K562 (cell line): ENCODE measurements around the gene FCRLA. TPM values are rescaled to one million over a fixed set of nuclear protein-coding genes. Genes with fewer than 3 reads are reported as not detected.

Source experiments
- ADNP ChIP-seq: fragments of 200-800 bp; sonication (Bioruptor generic); IDR thresholded peaks from 2 replicates; pipeline ENCODE4 v1.6.1; 2016; ENCODE audit warnings: missing genetic modification characterization, missing compliant biosample characterization
- ARNT ChIP-seq, 2 experiments: fragments of 450-650 bp; IDR thresholded peaks; 2 replicates each; pipeline ENCODE4 v1.6.1; 2016; ENCODE audit warnings: mild to moderate bottlenecking in 1 of 2
- BRCA1 ChIP-seq, 2 experiments: fragments of 450-650 bp in 1 of 2; sonication (generic) in 1 of 2; formaldehyde crosslinking in 1 of 2; IDR thresholded peaks; 2 replicates each; pipeline versions ENCODE4 v1.5.0 to v1.6.1; 2017 to 2020; ENCODE audit warnings: mild to moderate bottlenecking in 1 of 2, missing genetic modification reagents in 1 of 2
- CHD1 ChIP-seq: fragments of 200-600 bp; sonication (generic); IDR thresholded peaks from one replicate; pipeline ENCODE4 v1.6.1; 2012; ENCODE audit warnings: mild to moderate bottlenecking, moderate library complexity, low read length, inconsistent platforms
- DACH1 ChIP-seq: fragments of 450-650 bp; IDR thresholded peaks from 2 replicates; pipeline ENCODE4 v1.6.1; 2018; ENCODE audit not compliant: partially characterized antibody
- NR2C1 ChIP-seq, 2 experiments: fragments of 450-650 bp; IDR thresholded peaks; 2 replicates each; pipeline ENCODE4 v1.6.1; 2017; ENCODE audit warnings: mild to moderate bottlenecking in 2 of 2, antibody characterized with exemption in 1 of 2, inconsistent platforms in 1 of 2, missing compliant biosample characterization in 1 of 2, missing genetic modification characterization in 1 of 2
- RBM15 ChIP-seq: fragments of 200-400 bp; formaldehyde crosslinking; IDR thresholded peaks from 2 replicates; pipeline ENCODE4 v1.6.1; 2018; ENCODE audit warnings: mild to moderate bottlenecking, low read length, moderate library complexity; ENCODE audit not compliant: insufficient read depth
- SIN3A ChIP-seq, 2 experiments: fragments of 150-350 bp in 1 of 2; IDR thresholded peaks; 2 replicates each; pipeline ENCODE4 v1.6.1; 2011 to 2016; ENCODE audit warnings: borderline replicate concordance in 2 of 2, low read depth in 2 of 2, low read length in 2 of 2, mild to moderate bottlenecking in 2 of 2, moderate library complexity in 2 of 2; ENCODE audit not compliant: control insufficient read depth in 1 of 2
- SREBF1 ChIP-seq: fragments of 150-350 bp; IDR thresholded peaks from 2 replicates; pipeline ENCODE4 v1.6.1; 2014; ENCODE audit warnings: antibody characterized with exemption, low read depth, low read length, borderline replicate concordance
- SRF ChIP-seq, 2 experiments: fragments of 250-450, 450-650 bp in 1 of 2; sonication (Bioruptor Pico) in 1 of 2; sonication (generic) in 1 of 2; formaldehyde crosslinking; IDR thresholded peaks; 2 replicates each; pipeline versions ENCODE4 v1.5.0 to v1.5.1; 2020 to 2022; ENCODE audit warnings: mild to moderate bottlenecking in 1 of 2, missing genetic modification reagents in 1 of 2
- SUPT5H ChIP-seq: fragments of 450-650 bp; IDR thresholded peaks from 2 replicates; pipeline ENCODE4 v1.6.1; 2016
- TEAD4 ChIP-seq, 2 experiments: sonication (generic) in 1 of 2; formaldehyde crosslinking in 1 of 2; IDR thresholded peaks; 2 replicates each; pipeline versions ENCODE4 v1.6.1 to v1.8.0; 2012 to 2022; ENCODE audit warnings: borderline replicate concordance in 1 of 2, inconsistent platforms in 1 of 2, low read length in 1 of 2, mild to moderate bottlenecking in 1 of 2, missing genetic modification reagents in 1 of 2
- ZBTB8A ChIP-seq: fragments of 450-650 bp; IDR thresholded peaks from 2 replicates; pipeline ENCODE4 v1.6.1; 2018; ENCODE audit warnings: mild to moderate bottlenecking, moderate library complexity; ENCODE audit not compliant: partially characterized antibody
- polyA plus RNA-seq, 8 experiments: library from polyadenylated mRNA; depleted of rRNA in 4 of 8; stranded (reverse) in 5 of 8; unstranded in 3 of 8; fragments of >200 nt; fragmentation: Nextera tagmentation in 2 of 8; fragmentation: Illumina TruSeq in 1 of 8; extraction: Ambion mirVana in 2 of 8; extraction: Trizol in 1 of 8; gene quantifications; 2 replicates each; pipeline versions ENCODE4 v1.2.1 to v1.2.3, GENCODE V29; 2011 to 2014; ENCODE audit warnings: inconsistent platforms in 1 of 8, missing spikeins in 1 of 8
- total RNA-seq, 7 experiments: library from RNA; depleted of rRNA in 6 of 7; stranded (reverse); fragments of >200 nt in 6 of 7; fragmentation: Illumina TruSeq in 2 of 7; extraction: Trizol in 2 of 7; gene quantifications; 2 replicates each; pipeline versions ENCODE4 v1.2.1 to v1.2.3, GENCODE V29; 2011 to 2021; ENCODE audit warnings: low replicate concordance in 1 of 7
- TF ChIP-seq, protein P1 (sequence below): fragments of 450-650 bp; formaldehyde crosslinking; IDR thresholded peaks from 2 replicates; pipeline ENCODE4 v1.4.0; 2020; ENCODE audit warnings: mild to moderate bottlenecking, moderate library complexity
- TF ChIP-seq, protein P2 (sequence below): fragments of 250-450 bp; sonication (Bioruptor Pico); IDR thresholded peaks from 2 replicates; pipeline ENCODE4 v1.8.0; 2021; ENCODE audit warnings: moderate library complexity, mild to moderate bottlenecking, inconsistent platforms
- TF ChIP-seq, protein P3 (sequence below), 2 experiments: fragments of 450-650 bp; IDR thresholded peaks; 2 replicates each; pipeline ENCODE4 v1.6.1; 2016
- TF ChIP-seq, protein P4 (sequence below): fragments of 200-400 bp; formaldehyde crosslinking; IDR thresholded peaks from 2 replicates; pipeline ENCODE4 v1.6.1; 2017; ENCODE audit warnings: mild to moderate bottlenecking, low read depth, low read length, moderate library complexity
- TF ChIP-seq, protein P5 (sequence below): fragments of 250-450 bp; sonication (Bioruptor Pico); IDR thresholded peaks from 2 replicates; pipeline ENCODE4 v1.4.0; 2020

FCRLA gene
- total and polyA plus RNA-seq, 9 of the 15 experiments (the other 6 are each of a cell fraction or from before 2014, with no cell fraction given): 0.09 to 0.84 (median 0.44) TPM

DNA sequence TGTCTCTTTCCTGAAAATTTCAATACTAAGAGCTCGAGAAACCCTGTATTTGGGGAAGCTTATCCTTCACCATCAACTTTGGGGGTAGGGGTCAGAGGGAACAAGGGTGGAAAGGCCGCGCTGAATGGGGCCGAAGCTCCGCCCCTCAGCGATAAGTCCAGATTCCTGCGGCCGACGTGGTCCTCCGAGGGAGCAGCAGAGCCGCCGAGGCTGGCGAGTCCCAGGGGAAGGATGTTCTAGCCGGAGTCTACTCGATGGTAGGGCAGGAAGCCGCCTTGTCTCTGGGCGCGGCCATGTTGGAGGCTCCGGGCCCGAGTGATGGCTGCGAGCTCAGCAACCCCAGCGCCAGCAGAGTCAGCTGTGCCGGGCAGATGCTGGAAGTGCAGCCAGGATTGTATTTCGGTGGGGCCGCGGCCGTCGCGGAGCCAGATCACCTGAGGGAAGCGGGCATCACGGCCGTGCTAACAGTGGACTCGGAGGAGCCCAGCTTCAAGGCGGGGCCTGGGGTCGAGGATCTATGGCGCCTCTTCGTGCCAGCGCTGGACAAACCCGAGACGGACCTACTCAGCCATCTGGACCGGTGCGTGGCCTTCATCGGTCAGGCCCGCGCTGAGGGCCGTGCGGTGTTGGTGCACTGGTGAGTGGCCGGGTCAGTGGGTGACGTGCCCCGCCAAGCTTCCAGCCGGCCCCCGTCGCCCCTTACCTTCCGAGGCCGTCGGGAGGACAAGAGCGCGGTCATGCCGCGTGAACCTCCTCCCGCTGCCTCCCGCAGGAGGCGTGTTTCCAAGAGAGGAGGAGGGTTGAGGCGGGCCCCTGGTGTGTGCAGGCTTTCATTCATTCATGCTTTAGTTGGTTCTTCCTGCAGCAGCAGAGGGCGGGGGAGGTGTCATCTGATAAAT, 42.7 kb downstream of the FCRLA start, which contains the start of gene DUSP12 (continued):
- no peak for TF ChIP-seq ZBTB8A
- TF ChIP-seq, protein P1, sequence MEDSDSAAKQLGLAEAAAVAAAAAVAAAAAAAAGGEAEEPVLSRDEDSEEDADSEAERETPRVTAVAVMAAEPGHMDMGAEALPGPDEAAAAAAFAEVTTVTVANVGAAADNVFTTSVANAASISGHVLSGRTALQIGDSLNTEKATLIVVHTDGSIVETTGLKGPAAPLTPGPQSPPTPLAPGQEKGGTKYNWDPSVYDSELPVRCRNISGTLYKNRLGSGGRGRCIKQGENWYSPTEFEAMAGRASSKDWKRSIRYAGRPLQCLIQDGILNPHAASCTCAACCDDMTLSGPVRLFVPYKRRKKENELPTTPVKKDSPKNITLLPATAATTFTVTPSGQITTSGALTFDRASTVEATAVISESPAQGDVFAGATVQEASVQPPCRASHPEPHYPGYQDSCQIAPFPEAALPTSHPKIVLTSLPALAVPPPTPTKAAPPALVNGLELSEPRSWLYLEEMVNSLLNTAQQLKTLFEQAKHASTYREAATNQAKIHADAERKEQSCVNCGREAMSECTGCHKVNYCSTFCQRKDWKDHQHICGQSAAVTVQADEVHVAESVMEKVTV (CRISPR knock-in tag): no peak
- TF ChIP-seq SUPT5H: peak; percentile 93
- peak in 1 of 2 experiments; percentile 27; a peak in 1 of 4 replicates for TF ChIP-seq ARNT (IDR thresholded peaks at IDR 0.05)
- TF ChIP-seq, protein P2, sequence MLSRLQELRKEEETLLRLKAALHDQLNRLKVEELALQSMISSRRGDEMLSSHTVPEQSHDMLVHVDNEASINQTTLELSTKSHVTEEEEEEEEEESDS (CRISPR knock-in tag): no peak
- TF ChIP-seq DACH1: no peak
- TF ChIP-seq ADNP: no peak
- TF ChIP-seq BRCA1 (IDR thresholded peaks at IDR 0.05): no peak
- no peak for TF ChIP-seq BRCA1 (CRISPR knock-in tag; IDR thresholded peaks at IDR 0.05)
- TF ChIP-seq, protein P3, sequence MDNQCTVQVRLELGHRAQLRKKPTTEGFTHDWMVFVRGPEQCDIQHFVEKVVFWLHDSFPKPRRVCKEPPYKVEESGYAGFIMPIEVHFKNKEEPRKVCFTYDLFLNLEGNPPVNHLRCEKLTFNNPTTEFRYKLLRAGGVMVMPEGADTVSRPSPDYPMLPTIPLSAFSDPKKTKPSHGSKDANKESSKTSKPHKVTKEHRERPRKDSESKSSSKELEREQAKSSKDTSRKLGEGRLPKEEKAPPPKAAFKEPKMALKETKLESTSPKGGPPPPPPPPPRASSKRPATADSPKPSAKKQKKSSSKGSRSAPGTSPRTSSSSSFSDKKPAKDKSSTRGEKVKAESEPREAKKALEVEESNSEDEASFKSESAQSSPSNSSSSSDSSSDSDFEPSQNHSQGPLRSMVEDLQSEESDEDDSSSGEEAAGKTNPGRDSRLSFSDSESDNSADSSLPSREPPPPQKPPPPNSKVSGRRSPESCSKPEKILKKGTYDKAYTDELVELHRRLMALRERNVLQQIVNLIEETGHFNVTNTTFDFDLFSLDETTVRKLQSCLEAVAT (IDR thresholded peaks at IDR 0.05): peak in 1 of 2 experiments; percentile 14; a peak in 1 of 4 replicates
- peak; percentile 79 for TF ChIP-seq NR2C1 (IDR thresholded peaks at IDR 0.05)
- peak; percentile 82; the same call in 1 of the 2 replicates for TF ChIP-seq NR2C1 (tag; IDR thresholded peaks at IDR 0.05)
- TF ChIP-seq SRF (CRISPR knock-in tag; IDR thresholded peaks at IDR 0.05): 0 out of 4 replicates have a peak, but pooled peaks of 1 of the 2 experiments have one; percentile 24
- TF ChIP-seq, protein P4, sequence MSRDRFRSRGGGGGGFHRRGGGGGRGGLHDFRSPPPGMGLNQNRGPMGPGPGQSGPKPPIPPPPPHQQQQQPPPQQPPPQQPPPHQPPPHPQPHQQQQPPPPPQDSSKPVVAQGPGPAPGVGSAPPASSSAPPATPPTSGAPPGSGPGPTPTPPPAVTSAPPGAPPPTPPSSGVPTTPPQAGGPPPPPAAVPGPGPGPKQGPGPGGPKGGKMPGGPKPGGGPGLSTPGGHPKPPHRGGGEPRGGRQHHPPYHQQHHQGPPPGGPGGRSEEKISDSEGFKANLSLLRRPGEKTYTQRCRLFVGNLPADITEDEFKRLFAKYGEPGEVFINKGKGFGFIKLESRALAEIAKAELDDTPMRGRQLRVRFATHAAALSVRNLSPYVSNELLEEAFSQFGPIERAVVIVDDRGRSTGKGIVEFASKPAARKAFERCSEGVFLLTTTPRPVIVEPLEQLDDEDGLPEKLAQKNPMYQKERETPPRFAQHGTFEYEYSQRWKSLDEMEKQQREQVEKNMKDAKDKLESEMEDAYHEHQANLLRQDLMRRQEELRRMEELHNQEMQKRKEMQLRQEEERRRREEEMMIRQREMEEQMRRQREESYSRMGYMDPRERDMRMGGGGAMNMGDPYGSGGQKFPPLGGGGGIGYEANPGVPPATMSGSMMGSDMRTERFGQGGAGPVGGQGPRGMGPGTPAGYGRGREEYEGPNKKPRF: no peak
- TF ChIP-seq SREBF1: no peak
- TF ChIP-seq CHD1: peak; percentile 84
- TF ChIP-seq, protein P5, sequence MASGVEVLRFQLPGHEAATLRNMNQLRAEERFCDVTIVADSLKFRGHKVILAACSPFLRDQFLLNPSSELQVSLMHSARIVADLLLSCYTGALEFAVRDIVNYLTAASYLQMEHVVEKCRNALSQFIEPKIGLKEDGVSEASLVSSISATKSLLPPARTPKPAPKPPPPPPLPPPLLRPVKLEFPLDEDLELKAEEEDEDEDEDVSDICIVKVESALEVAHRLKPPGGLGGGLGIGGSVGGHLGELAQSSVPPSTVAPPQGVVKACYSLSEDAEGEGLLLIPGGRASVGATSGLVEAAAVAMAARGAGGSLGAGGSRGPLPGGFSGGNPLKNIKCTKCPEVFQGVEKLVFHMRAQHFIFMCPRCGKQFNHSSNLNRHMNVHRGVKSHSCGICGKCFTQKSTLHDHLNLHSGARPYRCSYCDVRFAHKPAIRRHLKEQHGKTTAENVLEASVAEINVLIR: no peak
- peak; percentile 46 to 79; a peak in 3 of 4 replicates for TF ChIP-seq SIN3A (IDR thresholded peaks at IDR 0.05; ENCODE audit: borderline replicate concordance in 2 of 2, control insufficient read depth in 1 of 2, low read depth in 2 of 2, low read length in 2 of 2)
- TF ChIP-seq RBM15: no peak
- peak; percentile 51 for TF ChIP-seq TEAD4 (IDR thresholded peaks at IDR 0.05; ENCODE audit: low read length)
- TF ChIP-seq TEAD4 (CRISPR knock-in tag; IDR thresholded peaks at IDR 0.05; ENCODE audit: borderline replicate concordance): 0 out of 2 replicates have a peak, but pooled peaks have one; percentile 40
